Measurements from ENCODE around the gene IRAK1. TPM values are rescaled to one million over a fixed set of nuclear protein-coding genes. Genes with fewer than 3 reads are reported as not detected.
A peak's percentile ranks its signal among the peaks of the same experiment; 100 is the strongest.

The IRAK1 gene
- total and polyA plus RNA-seq, 9 of the 15 experiments (the other 6 are each of a cell fraction or from before 2014, with no cell fraction given) = 11.6 to 261 (median 91.6) TPM

GRCh38 chrX:154002215-154002719 lies 17.4 kb downstream of the IRAK1 start (continued):
- no peak for TF ChIP-seq FOS (IDR thresholded peaks at IDR 0.05; ENCODE audit: extremely low read depth, insufficient read length)
- peak; percentile 97 for TF ChIP-seq NFE2L1 (tag; IDR thresholded peaks at IDR 0.05; ENCODE audit: borderline replicate concordance, low read depth)
- TF ChIP-seq JUND (IDR thresholded peaks at IDR 0.05; ENCODE audit: borderline replicate concordance, low read depth, low read length) = 0 out of 2 replicates have a peak, but pooled peaks have one; percentile 2
- peak; percentile 84; the same call in 2 of the 3 replicates for TF ChIP-seq JUND (tag; IDR thresholded peaks at IDR 0.05; ENCODE audit: borderline replicate concordance, low read depth, low read length)
- no peak for TF ChIP-seq ZNF212 (CRISPR knock-in tag; IDR thresholded peaks at IDR 0.05)
- no peak for TF ChIP-seq ZNF121 (CRISPR knock-in tag; conservative IDR thresholded peaks at IDR 0.05)
- TF ChIP-seq RFX1 (IDR thresholded peaks at IDR 0.05) = peak; percentile 86
- TF ChIP-seq RBM15 (IDR thresholded peaks at IDR 0.05; ENCODE audit: insufficient read depth, low read length) = no peak
- no peak for TF ChIP-seq E2F4 (CRISPR knock-in tag; IDR thresholded peaks at IDR 0.05; ENCODE audit: low read depth)
- no peak for TF ChIP-seq CCNT2 (IDR thresholded peaks at IDR 0.05; ENCODE audit: borderline replicate concordance, extremely low read depth, insufficient read length, low read depth, low read length)
- no peak for TF ChIP-seq PHF21A (IDR thresholded peaks at IDR 0.05; ENCODE audit: borderline replicate concordance, low read depth)
- no peak for TF ChIP-seq SREBF1 (IDR thresholded peaks at IDR 0.05; ENCODE audit: borderline replicate concordance, low read depth, low read length)
- no peak for TF ChIP-seq CC2D1A (IDR thresholded peaks at IDR 0.05)
- no peak for TF ChIP-seq SMAD1 (IDR thresholded peaks at IDR 0.05; ENCODE audit: low read depth, low read length, partially characterized antibody)
- no peak for TF ChIP-seq EP300 (IDR thresholded peaks at IDR 0.05; ENCODE audit: low read length)
- no peak for TF ChIP-seq XRCC4 (IDR thresholded peaks at IDR 0.05; ENCODE audit: extremely low read depth, insufficient read depth, insufficient read length)
- TF ChIP-seq ELF4 (CRISPR knock-in tag; IDR thresholded peaks at IDR 0.05) = peak; percentile 83; the same call in 1 of the 2 replicates
- TF ChIP-seq CUX1 (CRISPR knock-in tag; IDR thresholded peaks at IDR 0.05) = peak; percentile 98
- no peak for TF ChIP-seq KDM4B (IDR thresholded peaks at IDR 0.05; ENCODE audit: borderline replicate concordance in 2 of 2, low read depth in 1 of 2)
- TF ChIP-seq CGGBP1 (CRISPR knock-in tag; IDR thresholded peaks at IDR 0.05) = no peak
- TF ChIP-seq SUPT5H (IDR thresholded peaks at IDR 0.05) = 0 out of 2 replicates have a peak, but pooled peaks have one; percentile 40
- TF ChIP-seq ZFP36 (IDR thresholded peaks at IDR 0.05; ENCODE audit: low read depth, low read length, partially characterized antibody) = no peak
- TF ChIP-seq FOXM1 (IDR thresholded peaks at IDR 0.05; ENCODE audit: low read depth) = no peak
- TF ChIP-seq FOXM1 (CRISPR knock-in tag; IDR thresholded peaks at IDR 0.05; ENCODE audit: low read depth) = no peak
- TF ChIP-seq BHLHE40 (IDR thresholded peaks at IDR 0.05; ENCODE audit: low read length) = no peak
